ENCODE data around the gene ZFYVE19. TPM values are rescaled to one million over a fixed set of nuclear protein-coding genes. Genes with fewer than 3 reads are reported as not detected.

The ZFYVE19 gene
- polyA plus RNA-seq, 3 donors: 8.2 to 62.9 (median 10.3) TPM

GRCh38 chr15:40769274-40770146 is 37.4 kb upstream of the ZFYVE19 start, which contains the start of gene C15orf62:
C15orf62 (plus strand) TSS chr15:40769980; CDS start chr15:40770496, 516 bp downstream.
- H3K27me3 Mint-ChIP-seq (ENCODE audit: low read depth in 3 of 3): peaks cover 0 to 3% (median 2%) of the 10 kb centered on the region in 3 donors
- Histone ChIP-seq H3K79me2 (ENCODE audit: insufficient read depth, low read length) (no peaks in the 10 kb centered on the region), H3K4me3 (replicated peaks in 1 of 3; ENCODE audit: low read depth in 2 of 3, low read length in 3 of 3) (peak within 1 kb of the TSS; percentile 2 to 65 (median 4)), H3K27me3 (ENCODE audit: control insufficient read depth in 2 of 2, insufficient read depth in 2 of 2, low read length in 2 of 2) (no peaks in the 10 kb centered on the region), H3K36me3 (replicated peaks in 1 of 2; ENCODE audit: control insufficient read depth in 1 of 2, insufficient read depth in 2 of 2, low read length in 2 of 2) (peaks cover 34 to 58% of the 10 kb centered on the region in 2 donors), H3K9me3 (replicated peaks in 1 of 2; ENCODE audit: control insufficient read depth in 1 of 2, insufficient read depth in 1 of 2, low read length in 2 of 2) (no peaks in the 10 kb centered on the region), H3K4me2 (replicated peaks; ENCODE audit: extremely low read depth, low read length, poor library complexity, severe bottlenecking) (peak within 1 kb of the TSS; percentile 78), H4K20me1 (ENCODE audit: insufficient read depth, low read length) (no peaks in the 10 kb centered on the region), H3K9ac (ENCODE audit: insufficient read depth, low read length, poor library complexity, severe bottlenecking) (peak within 1 kb of the TSS; percentile 39), H3K4me1 (ENCODE audit: control insufficient read depth in 1 of 2, insufficient read depth in 2 of 2, low read length in 2 of 2) (peaks cover 34 to 39% of the 10 kb centered on the region in 2 donors), H2AFZ (ENCODE audit: insufficient read depth, low read depth, low read length, poor library complexity, severe bottlenecking) (peak within 1 kb of the TSS; percentile 70), H3K27ac (ENCODE audit: low read depth in 1 of 2, low read length in 2 of 2) (peak within 1 kb of the TSS; percentile 8 to 61)
- intact Hi-C loops (cut with micrococcal nuclease): loop anchor here in 1 of 2 donors (10.0 kb wide), 1 partner anchor 75 kb away; the partner anchor contains the start of gene RAD51
- H3K4me3 Mint-ChIP-seq: peak within 1 kb of the TSS; percentile 61 to 75
- peak within 1 kb of the TSS; percentile 60 to 92 (median 80) for H3K27ac Mint-ChIP-seq
- H3K9me3 Mint-ChIP-seq: no peaks in the 10 kb centered on the region
- H3K4me1 Mint-ChIP-seq: peaks cover 38% of the 10 kb centered on the region
- H3K36me3 Mint-ChIP-seq: peaks cover 39 to 62% of the 10 kb centered on the region in 2 donors
- TF ChIP-seq CTCF (IDR thresholded peaks at IDR 0.05): no peak
- peak; percentile 59 to 72 (median 62) for DNase-seq
- 7% methylated on average over 25 of the region's 28 CpGs for WGBS (ENCODE audit: insufficient coverage)

GRCh38 chr15:40770147-40770721 is 36.7 kb upstream of the ZFYVE19 start:
- Histone ChIP-seq H3K36me3 (replicated peaks in 1 of 2; ENCODE audit: control insufficient read depth in 1 of 2, insufficient read depth in 2 of 2, low read length in 2 of 2) (peaks cover 41 to 65% of the 10 kb centered on the region in 2 donors), H3K4me2 (replicated peaks; ENCODE audit: extremely low read depth, low read length, poor library complexity, severe bottlenecking) (peak overlapping the region; percentile 78), H3K9ac (ENCODE audit: insufficient read depth, low read length, poor library complexity, severe bottlenecking) (no peak overlapping the region), H3K4me3 (replicated peaks in 1 of 3; ENCODE audit: low read depth in 2 of 3, low read length in 3 of 3) (peak overlapping the region in 1 of 3 experiments; percentile 65), H3K9me3 (replicated peaks in 1 of 2; ENCODE audit: control insufficient read depth in 1 of 2, insufficient read depth in 1 of 2, low read length in 2 of 2) (no peaks in the 10 kb centered on the region), H3K27me3 (ENCODE audit: control insufficient read depth in 2 of 2, insufficient read depth in 2 of 2, low read length in 2 of 2) (no peaks in the 10 kb centered on the region), H3K4me1 (ENCODE audit: control insufficient read depth in 1 of 2, insufficient read depth in 2 of 2, low read length in 2 of 2) (peaks cover 27 to 32% of the 10 kb centered on the region in 2 donors), H3K79me2 (ENCODE audit: insufficient read depth, low read length) (no peaks in the 10 kb centered on the region), H2AFZ (ENCODE audit: insufficient read depth, low read depth, low read length, poor library complexity, severe bottlenecking) (no peak overlapping the region), H3K27ac (ENCODE audit: low read depth in 1 of 2, low read length in 2 of 2) (peak overlapping the region in 1 of 2 donors; percentile 61), H4K20me1 (ENCODE audit: insufficient read depth, low read length) (no peaks in the 10 kb centered on the region)
- WGBS (ENCODE audit: insufficient coverage): 63% methylated on average over 17 of the region's 17 CpGs
- peaks cover 0 to 3% (median 2%) of the 10 kb centered on the region in 3 donors for H3K27me3 Mint-ChIP-seq (ENCODE audit: low read depth in 3 of 3)
- peak overlapping the region; percentile 61 to 75 for H3K4me3 Mint-ChIP-seq
- intact Hi-C loops (cut with micrococcal nuclease): no loop called here
- H3K27ac Mint-ChIP-seq: peak overlapping the region in 5 of 7 donors; percentile 51 to 80 (median 75)
- no peaks in the 10 kb centered on the region for H3K9me3 Mint-ChIP-seq
- no peak for TF ChIP-seq CTCF (IDR thresholded peaks at IDR 0.05)
- peaks cover 31% of the 10 kb centered on the region for H3K4me1 Mint-ChIP-seq
- H3K36me3 Mint-ChIP-seq: peaks cover 46 to 69% of the 10 kb centered on the region in 2 donors
- DNase-seq: no peak

Data from CD14-positive monocyte (primary cell).